Activated CD8-positive, alpha-beta memory T cell treated with anti-CD3 and anti-CD28 coated beads, Interleukin-2, amount 50 U/mL, for 24 hours (primary cell): ENCODE results near the gene MAGI1.

ENCODE experiments used
- DNase-seq: peaks from one replicate; pipeline ENCODE4 v3.0.0-alpha.2; 2020; ENCODE audit errors: extremely low read depth

Gene MAGI1

DNA sequence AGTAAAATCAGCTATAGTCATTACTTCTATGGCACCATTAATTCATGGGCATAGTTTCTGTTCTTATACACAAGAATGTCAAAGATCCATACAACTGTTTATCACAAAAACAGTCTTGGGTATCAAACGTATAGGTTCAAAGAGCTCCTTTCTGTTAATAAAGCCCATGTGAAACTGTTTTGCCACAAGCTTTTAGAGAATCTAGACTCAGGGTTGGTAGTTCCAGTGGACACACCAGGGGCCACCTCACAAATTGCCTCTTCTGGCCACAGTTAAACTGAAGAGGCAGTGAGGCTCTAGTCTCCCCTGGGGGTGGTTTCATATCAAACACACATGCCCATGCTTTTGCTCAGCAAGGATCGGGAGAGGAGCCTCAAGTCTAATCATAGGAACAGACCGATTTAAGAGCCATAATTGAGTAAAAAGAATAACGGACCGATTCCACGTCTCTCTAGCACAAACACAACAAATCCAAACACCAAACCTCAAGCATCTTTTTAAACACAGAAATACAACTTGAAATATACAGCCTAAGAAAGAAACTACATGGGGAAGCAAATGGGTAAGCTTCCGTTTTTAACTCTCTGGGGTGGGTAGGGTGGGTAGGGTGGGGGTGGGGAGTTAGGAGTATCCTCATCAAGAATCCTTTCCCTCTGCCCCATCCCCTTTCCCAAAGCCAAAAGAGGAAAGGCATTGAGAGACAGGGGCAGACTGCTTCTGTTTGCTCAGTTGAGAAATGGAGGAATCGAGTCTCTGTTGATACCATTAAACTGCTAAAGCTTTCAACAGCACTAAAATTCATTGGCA is 443.3 kb downstream of the MAGI1 start:
- DNase-seq = no peak

DNA sequence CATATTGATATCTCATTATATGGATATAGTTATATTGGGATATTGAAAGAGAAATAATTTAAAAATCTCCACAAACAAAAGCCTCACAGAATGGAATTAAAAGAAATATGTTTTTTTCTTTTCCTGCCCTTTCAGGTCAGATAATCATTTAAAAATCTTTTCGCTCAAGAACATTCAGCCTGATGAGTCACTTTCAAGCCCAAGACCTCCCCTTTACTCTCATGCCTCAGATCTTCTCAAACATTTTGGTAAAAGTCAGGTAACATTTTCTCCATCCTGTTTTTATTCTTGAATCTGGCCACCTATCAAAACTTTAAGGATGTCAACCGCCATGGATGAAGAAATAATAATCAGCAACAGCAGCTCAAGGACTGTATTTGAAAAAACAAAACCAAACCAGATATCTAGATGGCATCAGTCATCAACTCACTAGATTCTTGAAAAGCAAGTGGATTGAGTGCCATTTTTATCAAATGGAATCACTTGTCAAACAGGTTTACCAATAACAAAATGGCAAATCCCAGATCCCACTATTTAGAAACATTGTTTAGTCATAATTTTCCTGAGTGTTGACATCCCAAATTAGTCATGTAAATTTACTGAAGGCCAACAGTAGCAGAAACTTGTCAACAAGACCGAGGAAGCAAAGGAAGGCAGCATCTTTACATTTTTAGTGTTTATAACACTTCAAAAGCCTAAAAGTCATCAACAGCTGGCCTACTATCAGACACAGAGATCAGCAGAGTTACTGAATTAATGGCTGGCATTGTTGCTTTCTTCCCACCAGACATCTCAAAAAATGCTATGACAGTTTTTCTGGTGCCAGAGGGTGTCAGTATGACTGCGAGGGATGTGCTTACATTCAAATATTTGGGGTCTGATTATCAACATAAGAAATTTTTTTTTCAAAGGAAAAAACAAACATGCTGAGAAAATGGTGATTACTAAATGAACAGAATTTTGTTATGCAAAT is 444.7 kb downstream of the MAGI1 start:
- no peak for DNase-seq

DNA sequence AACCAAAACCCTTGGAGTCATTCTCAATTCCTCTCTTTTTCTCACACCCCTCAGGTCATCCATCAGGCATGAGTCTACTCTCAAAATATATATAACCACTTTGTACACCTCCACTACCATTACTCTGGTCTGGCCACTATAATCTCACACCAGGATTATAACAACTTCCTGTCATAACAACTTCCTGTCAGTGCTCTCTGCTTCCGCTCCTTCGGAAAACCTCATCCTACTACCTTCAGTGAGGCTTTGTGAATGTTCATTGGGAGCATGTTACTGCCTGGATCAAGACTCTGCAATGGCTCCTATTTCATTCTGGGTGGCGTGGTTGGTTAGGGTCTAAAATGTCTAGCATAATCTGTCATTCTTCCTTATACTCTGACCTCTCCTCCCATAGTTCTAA is 447.4 kb downstream of the MAGI1 start:
- no peak for DNase-seq

DNA sequence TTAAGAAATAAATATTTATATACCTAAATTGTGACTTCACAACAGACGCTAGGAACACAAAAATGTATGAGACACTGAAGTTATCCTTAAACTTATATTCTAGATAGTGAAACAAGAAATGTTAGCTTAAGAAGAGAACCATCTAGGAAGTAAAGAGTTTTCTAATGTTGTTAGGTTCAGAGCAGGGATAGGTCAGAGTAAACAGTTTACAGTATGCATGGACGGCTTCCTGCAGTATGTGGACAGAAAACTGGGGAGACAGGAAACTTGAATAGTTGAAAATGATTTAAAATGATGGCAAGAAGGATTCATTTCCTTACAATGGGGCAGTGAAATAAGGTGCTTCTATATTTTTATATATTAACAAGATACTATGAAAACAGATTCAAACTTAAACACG is 449.8 kb downstream of the MAGI1 start:
- DNase-seq = no peak

DNA sequence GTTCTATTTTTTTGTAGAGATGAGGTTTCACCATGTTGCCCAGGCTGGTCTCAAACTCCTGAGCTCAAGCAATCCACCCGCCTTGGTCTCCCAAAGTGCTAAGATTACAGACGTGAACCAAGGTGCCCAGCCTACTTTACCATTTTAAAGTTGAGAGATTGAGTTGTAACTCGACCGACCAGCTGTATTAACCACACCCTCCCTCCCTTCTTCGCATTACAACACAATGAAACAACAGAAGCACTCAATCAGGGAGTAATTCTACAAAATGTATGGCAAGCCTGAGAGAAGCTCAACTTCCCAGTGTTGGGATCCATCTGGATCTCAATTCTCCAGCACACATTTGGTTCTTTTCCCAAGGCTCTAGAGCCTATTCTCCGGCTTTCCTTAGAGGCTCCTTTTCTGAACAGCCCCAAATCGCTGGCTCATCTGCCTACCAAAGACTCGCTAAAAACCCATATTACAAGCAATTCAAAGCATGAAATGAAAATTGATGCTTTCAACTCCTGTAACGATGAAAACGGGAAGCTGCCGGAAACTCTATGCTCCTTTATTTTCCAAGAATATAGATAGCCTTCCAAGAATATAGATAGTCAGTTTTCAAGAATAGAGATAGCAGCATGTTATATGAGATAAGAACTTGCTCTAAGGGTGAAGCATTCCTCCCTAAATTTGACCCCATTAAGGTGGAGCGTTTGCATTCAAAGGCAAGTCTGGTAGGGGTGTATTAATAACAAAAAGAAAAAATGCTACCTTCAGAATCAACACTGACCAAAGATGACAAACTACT is 450.9 kb downstream of the MAGI1 start:
- DNase-seq = no peak

DNA sequence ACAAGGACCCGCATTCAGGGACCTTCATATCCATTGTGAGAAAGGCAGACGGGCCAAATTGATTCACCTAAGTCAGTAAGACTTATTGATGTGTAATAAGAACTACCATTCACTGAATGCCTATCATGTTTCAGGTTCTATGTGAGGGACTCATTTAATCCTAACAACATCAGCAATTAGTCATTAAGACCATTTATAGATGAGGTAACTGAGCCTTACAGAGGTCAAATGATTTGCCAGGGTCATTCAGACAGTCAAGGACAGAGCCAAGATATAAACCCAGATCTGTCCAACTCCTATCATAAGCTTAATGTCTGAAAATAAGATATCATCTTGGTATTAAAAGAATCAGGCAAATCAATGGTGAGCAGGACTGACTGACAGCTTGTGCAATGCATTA is 453.8 kb downstream of the MAGI1 start:
- DNase-seq = no peak

DNA sequence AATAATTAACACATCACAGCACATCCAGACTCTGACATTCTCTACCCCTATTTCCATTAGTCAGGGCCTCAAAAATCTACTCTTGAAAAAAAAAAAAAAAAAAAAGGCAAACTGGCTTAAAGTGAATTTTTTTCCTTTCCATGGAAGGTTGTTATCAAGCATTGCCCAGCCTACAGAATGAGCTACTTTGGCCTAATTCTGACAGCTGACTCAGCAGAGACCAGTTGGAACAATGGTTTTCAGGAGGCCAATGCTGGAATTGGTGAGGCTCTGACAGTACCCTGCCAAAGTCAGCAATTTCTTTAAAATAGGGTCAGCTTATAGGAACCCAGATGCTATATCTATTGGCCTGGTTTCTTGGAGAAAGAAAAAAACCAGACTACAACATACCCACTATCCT is 454.7 kb downstream of the MAGI1 start:
- DNase-seq = no peak

DNA sequence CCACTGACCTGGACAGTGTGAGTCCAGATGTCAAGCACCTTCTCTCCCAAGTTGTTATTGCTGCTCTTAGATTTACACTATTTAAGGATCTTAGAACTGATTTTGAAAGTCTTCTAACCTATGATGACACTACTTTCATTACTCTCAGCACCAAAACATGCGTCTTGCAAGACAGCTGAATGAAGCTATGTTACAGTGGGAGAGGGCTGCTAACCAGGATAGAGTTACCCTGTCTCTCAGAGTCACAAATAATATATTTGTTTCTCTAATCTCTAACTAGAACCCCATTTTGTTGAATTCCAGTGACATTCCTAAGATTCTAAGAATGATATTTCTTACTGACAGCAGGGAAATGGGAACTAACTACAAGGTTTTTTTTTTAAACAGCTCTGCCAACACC is 455.5 kb downstream of the MAGI1 start:
- no peak for DNase-seq

DNA sequence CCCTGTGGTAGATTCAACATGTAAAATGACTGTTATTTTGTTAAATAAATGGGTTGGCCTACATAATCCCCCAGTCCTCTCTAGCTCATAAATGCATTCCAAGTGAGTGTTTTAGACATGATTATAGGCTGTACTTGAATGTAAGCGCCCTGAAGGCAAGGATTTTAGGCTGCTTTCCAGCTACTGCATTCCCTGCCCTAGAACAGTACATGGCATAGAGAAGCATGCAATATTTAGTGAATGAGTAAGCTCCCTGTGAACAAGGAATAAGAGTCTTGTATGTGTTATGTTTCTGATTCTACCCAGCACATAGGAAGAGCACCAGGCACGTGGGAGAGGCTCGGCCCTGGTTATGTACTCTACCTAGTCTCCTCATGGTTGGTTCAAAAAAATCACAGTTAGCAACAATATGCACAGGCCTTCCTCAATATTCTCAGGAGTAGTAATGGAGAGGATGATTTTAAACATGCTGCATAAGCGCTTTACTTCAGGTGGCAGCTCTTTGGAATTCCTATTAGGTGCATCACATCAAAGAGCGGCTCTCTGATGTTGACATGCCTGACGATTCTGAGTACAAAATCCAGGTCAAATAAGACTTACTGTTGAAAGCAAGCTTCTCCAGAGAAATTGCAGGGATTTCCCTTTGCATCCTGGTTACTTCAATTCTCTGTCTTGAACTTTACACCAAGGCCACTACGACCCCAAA is 456.6 kb downstream of the MAGI1 start:
- DNase-seq = no peak

DNA sequence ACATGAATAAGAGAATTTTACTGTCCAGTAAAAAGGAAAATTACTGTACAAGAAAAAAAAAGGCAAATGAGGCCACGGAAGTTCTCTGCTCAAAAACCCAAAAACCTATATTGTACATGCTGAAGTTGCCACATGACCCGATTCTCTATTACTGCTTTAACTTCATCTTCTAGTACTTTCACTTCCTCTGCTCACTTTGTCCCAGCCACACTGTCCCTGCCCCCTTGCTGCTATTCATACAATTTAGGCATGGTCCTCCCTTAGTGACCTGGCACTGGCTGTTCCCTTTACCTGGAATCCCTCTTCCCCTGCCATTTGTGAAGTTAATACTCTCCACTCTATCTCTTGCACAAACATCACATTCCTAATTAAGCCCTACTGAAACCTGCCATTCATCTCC is 457.4 kb downstream of the MAGI1 start:
- no peak for DNase-seq

DNA sequence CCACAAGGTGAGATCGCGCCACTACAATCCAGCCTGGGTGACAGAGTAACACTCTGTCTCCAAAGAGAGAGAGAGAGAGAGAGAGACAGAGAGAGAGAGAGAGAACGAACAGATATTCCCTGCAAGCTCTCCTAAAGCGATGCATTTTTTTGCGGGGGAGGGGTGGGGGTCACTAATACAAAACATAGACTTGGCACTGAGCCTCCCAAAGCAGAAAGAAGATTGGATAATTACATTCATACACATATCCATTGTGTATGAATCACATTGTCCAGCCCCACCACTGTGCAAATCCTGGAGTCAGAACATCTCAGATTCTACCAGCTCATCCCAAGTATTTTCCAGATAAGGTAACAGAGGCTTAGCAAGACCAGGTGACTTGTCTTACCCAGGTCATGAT is 459.9 kb downstream of the MAGI1 start:
- no peak for DNase-seq

DNA sequence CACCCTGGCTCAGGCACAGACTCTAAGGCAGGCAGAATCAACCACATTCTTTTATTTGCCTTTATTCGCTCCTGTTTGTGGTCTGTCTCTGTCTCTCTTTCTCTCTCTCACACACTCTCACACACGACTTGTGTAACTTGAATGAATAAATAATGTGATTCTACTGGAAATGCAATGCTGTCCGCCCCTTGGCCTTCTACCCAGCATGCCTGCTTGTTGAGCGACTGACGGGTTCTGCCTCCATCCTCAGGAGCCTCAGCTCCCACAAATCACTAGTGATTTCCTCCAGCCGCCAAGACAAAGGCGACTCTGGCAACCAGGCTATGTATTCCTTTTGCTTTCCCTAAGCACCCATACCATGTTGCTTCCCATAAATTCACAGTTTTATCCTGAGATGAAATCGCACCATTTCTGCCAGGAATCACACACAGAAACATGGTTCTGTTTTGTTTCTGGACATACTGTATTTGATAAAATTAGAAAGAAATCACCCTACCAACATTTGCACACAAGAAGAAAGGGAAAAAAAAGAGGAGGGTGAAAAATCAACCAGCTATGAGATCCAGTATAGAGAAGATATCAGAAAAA is 460.8 kb downstream of the MAGI1 start:
- DNase-seq = no peak

DNA sequence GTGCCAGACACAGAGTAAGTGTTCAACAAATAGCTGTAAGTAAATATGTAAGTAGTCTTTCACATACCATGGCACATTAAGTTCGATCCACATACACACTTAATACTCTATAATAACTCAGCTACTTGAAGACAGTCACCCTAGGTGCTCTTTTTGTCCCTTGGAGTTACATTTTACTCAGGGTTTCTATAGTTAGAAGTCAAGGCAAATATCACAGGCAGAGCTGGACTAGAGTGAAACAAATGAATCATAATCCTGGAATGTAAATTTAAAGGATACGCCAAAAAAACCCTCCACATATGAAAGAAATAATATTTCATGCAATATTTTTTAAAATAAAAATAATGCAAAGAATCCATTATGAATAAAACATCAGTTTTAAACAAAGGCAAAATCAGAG is 461.8 kb downstream of the MAGI1 start:
- no peak for DNase-seq

DNA sequence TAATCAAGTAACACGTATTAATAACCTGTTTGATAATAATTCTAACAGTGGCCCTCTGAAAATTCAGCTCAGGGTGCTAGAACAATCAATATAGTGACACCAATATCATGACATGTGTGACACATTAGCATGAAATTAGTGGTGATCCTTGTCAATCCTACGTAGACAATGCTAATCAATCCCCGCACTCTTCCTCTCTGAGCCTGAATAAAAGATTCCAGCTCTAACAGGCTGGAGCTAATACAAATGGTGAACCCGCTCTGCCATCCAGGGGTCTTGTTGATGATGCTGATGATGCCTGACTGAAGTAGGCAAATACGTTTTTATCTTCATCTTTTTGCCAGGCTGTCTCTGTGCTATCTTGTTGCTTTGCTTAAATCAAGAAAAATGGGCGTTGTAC is 462.5 kb downstream of the MAGI1 start:
- DNase-seq = no peak

DNA sequence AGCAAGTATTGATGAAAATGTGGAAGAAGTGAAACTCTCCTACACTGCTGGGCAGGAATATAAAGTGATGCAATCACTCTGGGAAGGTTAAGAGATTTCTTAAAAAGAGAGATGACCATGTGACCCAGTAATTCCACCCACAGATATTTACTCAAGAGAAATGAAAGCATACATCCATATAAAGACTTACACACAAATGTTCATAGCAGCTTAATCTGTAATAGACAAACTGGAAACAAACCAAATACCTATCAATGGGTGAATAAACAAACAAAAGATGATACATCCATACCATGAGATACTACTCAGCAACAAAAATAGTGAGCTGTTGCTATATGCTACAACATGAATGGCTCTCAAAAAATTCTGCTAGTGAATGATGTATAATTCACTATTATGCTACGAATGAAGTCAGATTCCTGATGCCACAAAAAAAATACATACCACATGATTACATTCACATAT is 463.3 kb downstream of the MAGI1 start:
- no peak for DNase-seq

DNA sequence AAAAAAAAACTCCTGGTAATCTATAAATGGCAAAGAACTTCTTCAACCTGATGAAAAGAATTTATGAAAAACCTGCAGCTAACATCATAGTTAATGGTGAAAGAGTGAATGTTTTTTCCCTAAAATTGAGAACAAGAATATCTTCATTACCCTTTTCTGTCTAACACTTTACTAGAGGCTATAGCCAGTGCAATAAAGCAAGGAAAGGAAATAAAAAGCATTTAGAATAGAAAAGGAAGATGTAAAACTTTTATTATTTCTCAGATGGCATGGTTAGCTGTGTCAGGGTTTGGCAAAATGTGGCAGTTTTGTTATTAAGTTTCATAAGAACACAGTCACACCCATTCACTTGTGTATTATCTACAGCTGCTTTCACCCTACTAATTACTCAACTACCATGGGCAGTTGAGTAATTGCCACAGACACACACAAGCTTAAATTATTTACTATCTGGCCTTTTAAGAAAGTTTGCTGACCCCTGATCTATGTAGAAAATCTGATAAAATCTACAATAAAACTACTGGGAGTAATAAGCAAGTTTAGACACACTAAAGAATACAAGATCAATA is 465.1 kb downstream of the MAGI1 start:
- DNase-seq = no peak

DNA sequence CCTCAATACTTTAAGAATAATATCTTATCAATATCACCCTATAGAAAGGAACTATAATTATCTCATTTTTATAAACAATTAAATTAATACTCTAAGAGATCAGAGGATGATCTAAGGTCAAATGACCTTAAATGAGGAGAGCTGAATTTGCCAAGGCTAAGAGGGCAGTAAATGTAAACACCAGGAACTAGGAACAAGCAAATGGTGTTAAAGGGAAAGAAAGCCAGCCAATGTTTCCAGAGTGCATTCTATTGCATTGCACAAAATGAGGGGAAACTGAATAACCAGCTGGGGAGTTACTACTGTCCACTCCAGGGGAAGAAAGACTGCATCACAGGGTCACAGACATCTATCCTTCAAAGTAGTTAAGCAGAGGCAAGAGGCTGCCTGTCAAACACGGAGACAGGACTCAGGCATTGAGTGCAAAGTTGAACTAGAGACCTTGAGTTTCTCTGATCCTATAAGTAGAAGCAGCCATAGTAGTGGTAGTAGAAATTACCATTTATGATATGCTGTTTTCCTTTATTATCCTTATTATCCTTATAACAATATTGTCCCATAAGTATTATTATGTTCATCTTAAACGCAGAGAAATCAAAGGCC is 466.4 kb downstream of the MAGI1 start:
- DNase-seq = no peak

DNA sequence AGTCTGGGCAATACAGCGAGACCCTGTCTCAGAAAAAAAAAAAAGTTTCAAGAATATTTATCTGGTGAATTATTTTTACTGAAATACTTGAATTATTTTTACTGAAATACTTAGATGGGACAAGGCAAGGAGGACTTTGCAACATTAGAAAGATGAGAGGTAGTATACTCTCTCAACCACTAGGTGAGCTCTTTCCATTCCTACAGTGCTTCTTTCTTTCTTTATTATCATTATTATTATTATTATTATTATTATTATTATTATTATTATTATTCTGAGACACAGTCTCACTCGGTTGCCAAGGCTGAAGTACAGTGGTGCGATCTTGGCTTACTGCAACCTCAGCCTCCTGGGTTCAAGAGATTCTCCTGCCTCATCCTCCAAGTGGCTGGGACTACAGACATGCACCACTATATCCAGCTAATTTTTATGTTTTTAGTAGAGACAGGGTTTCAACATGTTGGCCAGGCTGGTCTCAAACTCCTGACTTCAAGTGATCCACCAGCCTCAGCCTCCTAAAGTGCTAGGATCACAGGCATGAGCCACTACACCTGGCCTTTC is 468.8 kb downstream of the MAGI1 start:
- no peak for DNase-seq

DNA sequence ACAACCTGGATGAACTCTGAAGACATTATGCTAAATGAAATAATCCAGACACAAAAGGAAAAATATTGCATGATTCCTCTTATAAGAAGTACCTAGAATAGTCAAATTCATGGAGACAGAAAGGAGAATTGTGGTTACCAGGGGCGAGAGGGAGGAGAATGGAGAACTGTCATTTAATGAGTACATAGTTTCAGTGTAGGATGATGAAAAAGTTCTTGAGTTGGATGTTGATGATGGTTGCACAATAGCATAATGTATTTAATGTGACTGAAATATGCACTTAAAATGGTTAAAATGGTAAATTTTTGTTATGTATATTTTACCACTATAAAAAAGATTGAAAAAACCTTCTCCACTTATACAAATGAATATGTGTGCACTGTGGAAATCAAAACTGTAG is 469.6 kb downstream of the MAGI1 start:
- DNase-seq = no peak

DNA sequence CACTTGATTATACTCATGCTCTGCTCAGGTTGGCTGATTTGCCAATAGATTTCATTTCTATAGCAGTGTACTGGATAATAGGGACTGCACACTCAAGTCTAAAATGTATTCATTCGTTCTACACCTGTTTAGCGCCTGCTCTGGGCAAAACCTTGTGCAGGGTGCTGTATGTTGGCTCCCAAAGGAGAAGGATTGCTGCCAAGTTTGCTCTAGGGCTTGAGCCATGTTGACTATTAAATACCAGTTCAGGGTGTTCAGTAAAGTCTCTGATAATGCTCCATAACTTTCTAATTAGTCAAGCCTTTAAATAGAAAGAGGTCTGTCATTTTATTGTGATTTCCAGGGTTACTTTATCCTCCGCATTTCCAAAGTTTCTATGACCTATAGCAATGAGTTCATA is 470.2 kb downstream of the MAGI1 start:
- DNase-seq = no peak
